K562 (cell line): Measurements from ENCODE around the gene TMEM187. TPM values are rescaled to one million over a fixed set of nuclear protein-coding genes. Genes with fewer than 3 reads are reported as not detected.

Source experiments
- BCOR ChIP-seq: fragments of 450-650 bp; IDR thresholded peaks from 2 replicates; pipeline ENCODE4 v1.6.1; 2016
- CHD2 ChIP-seq: IDR thresholded peaks from 2 replicates; pipeline ENCODE4 v1.6.1; 2011; ENCODE audit warnings: low read depth, low read length
- FOXK2 ChIP-seq, 2 experiments: fragments of 450-650 bp; IDR thresholded peaks in 1 of 2; conservative IDR thresholded peaks in 1 of 2; 2 replicates each; pipeline ENCODE4 v1.6.1; 2016; ENCODE audit warnings: low read depth in 2 of 2, mild to moderate bottlenecking in 1 of 2
- MCM5 ChIP-seq: fragments of 450-650 bp; IDR thresholded peaks from 2 replicates; pipeline ENCODE4 v1.6.1; 2016; ENCODE audit warnings: low read depth
- NFYB ChIP-seq: IDR thresholded peaks from 2 replicates; pipeline ENCODE4 v1.6.1; 2011; ENCODE audit warnings: mild to moderate bottlenecking, moderate library complexity; ENCODE audit not compliant: insufficient read length; ENCODE audit errors: extremely low read depth
- NR2F6 ChIP-seq: fragments of 450-650 bp; formaldehyde crosslinking; IDR thresholded peaks from 2 replicates; pipeline ENCODE4 v1.4.0; 2020; ENCODE audit warnings: mild to moderate bottlenecking
- RHOXF2B ChIP-seq: fragments of 250-450 bp; sonication (Bioruptor Pico); conservative IDR thresholded peaks from 2 replicates; pipeline ENCODE4 v1.5.1; 2021
- SAP30 ChIP-seq: fragments of 200-600 bp; sonication (generic); IDR thresholded peaks from 2 replicates; pipeline ENCODE4 v1.6.1; 2012; ENCODE audit warnings: borderline replicate concordance, low read depth, mild to moderate bottlenecking, moderate library complexity, low read length, control low read depth, inconsistent platforms; ENCODE audit not compliant: insufficient read depth, poor library complexity, severe bottlenecking
- SMAD2 ChIP-seq: fragments of 150-350 bp; IDR thresholded peaks from 2 replicates; pipeline ENCODE4 v1.6.1; 2014; ENCODE audit warnings: low read depth, mild to moderate bottlenecking, low read length
- SRSF9 ChIP-seq: fragments of 200-400 bp; formaldehyde crosslinking; IDR thresholded peaks from 2 replicates; pipeline ENCODE4 v1.6.1; 2017; ENCODE audit warnings: low read depth, low read length, borderline replicate concordance
- STAT5A ChIP-seq: IDR thresholded peaks from 2 replicates; pipeline ENCODE4 v1.6.1; 2012; ENCODE audit warnings: low read length, inconsistent platforms, borderline replicate concordance
- THRAP3 ChIP-seq: fragments of 450-650 bp; IDR thresholded peaks from 2 replicates; pipeline ENCODE4 v1.6.1; 2016; ENCODE audit warnings: mild to moderate bottlenecking, inconsistent platforms, borderline replicate concordance
- ZBTB11 ChIP-seq, 3 experiments: fragments of 200-800 bp in 1 of 3; fragments of 250-450 bp in 1 of 3; fragments of 450-650 bp in 1 of 3; sonication (Bioruptor Pico) in 1 of 3; sonication (Bioruptor generic) in 1 of 3; formaldehyde crosslinking in 1 of 3; IDR thresholded peaks; 2 replicates each; pipeline versions ENCODE4 v1.6.1 to v1.8.0; 2016 to 2022; ENCODE audit warnings: mild to moderate bottlenecking in 2 of 3, missing genetic modification characterization in 2 of 3, missing compliant biosample characterization in 1 of 3, moderate library complexity in 1 of 3
- ZBTB26 ChIP-seq: fragments of 450-650 bp; formaldehyde crosslinking; IDR thresholded peaks from 2 replicates; pipeline ENCODE4 v1.4.0; 2022; ENCODE audit warnings: missing genetic modification characterization
- ZBTB8A ChIP-seq: fragments of 450-650 bp; IDR thresholded peaks from 2 replicates; pipeline ENCODE4 v1.6.1; 2018; ENCODE audit warnings: mild to moderate bottlenecking, moderate library complexity; ENCODE audit not compliant: partially characterized antibody
- ZNF444 ChIP-seq: fragments of 250-450 bp; sonication (Bioruptor Pico); IDR thresholded peaks from 2 replicates; pipeline ENCODE4 v1.4.0; 2020; ENCODE audit warnings: mild to moderate bottlenecking, moderate library complexity
- ZNF518B ChIP-seq: fragments of 250-450 bp; sonication (Bioruptor Pico); IDR thresholded peaks from 2 replicates; pipeline ENCODE4 v1.5.0; 2021; ENCODE audit warnings: mild to moderate bottlenecking, moderate library complexity
- ZNF75A ChIP-seq: fragments of 450-650 bp; formaldehyde crosslinking; IDR thresholded peaks from 2 replicates; pipeline ENCODE4 v1.4.0; 2020; ENCODE audit warnings: mild to moderate bottlenecking
- polyA plus RNA-seq, 8 experiments: library from polyadenylated mRNA; depleted of rRNA in 4 of 8; stranded (reverse) in 5 of 8; unstranded in 3 of 8; fragments of >200 nt; fragmentation: Nextera tagmentation in 2 of 8; fragmentation: Illumina TruSeq in 1 of 8; extraction: Ambion mirVana in 2 of 8; extraction: Trizol in 1 of 8; gene quantifications; 2 replicates each; pipeline versions ENCODE4 v1.2.1 to v1.2.3, GENCODE V29; 2011 to 2014; ENCODE audit warnings: inconsistent platforms in 1 of 8, missing spikeins in 1 of 8
- total RNA-seq, 7 experiments: library from RNA; depleted of rRNA in 6 of 7; stranded (reverse); fragments of >200 nt in 6 of 7; fragmentation: Illumina TruSeq in 2 of 7; extraction: Trizol in 2 of 7; gene quantifications; 2 replicates each; pipeline versions ENCODE4 v1.2.1 to v1.2.3, GENCODE V29; 2011 to 2021; ENCODE audit warnings: low replicate concordance in 1 of 7

TMEM187 gene
- total and polyA plus RNA-seq, 9 of the 15 experiments (the other 6 are each of a cell fraction or from before 2014, with no cell fraction given), result 0.13 to 6.4 (median 1.6) TPM

- TF ChIP-seq ZBTB11 (CRISPR knock-in tag; IDR thresholded peaks at IDR 0.05), result no peak
- no peak for TF ChIP-seq SAP30
- TF ChIP-seq NR2F6 (CRISPR knock-in tag), result no peak
- TF ChIP-seq ZNF518B (CRISPR knock-in tag), result no peak
- TF ChIP-seq BCOR, result no peak
- no peak for TF ChIP-seq CHD2
- no peak for TF ChIP-seq SMAD2
- TF ChIP-seq FOXK2 (conservative IDR thresholded peaks at IDR 0.05 in 1 of 2, IDR thresholded peaks at IDR 0.05 in 1 of 2; ENCODE audit: low read depth in 2 of 2), result no peak
- no peak for TF ChIP-seq ZBTB26 (CRISPR knock-in tag)
- TF ChIP-seq MCM5, result no peak
- TF ChIP-seq THRAP3, result no peak
- no peak for TF ChIP-seq ZNF75A
- no peak for TF ChIP-seq ZBTB8A
- TF ChIP-seq ZNF444, result no peak
- TF ChIP-seq SRSF9, result no peak
- no peak for TF ChIP-seq RHOXF2B
- no peak for TF ChIP-seq NFYB
- TF ChIP-seq STAT5A, result no peak
Observed at GRCh38 chrX:153972368-153973126, at the start of gene TMEM187 (continued).
